WTC11 (cell line): ENCODE measurements around the gene CHST15. TPM values are rescaled to one million over a fixed set of nuclear protein-coding genes. Genes with fewer than 3 reads are reported as not detected.

Experiments used
- ATAC-seq: fragments of 200-7000 bp; cut with Tn5 transposase; 2 replicates; pipeline ENCODE4 v1.10.0; 2021; ENCODE audit warnings: mild to moderate bottlenecking, moderate library complexity
- CTCF ChIA-PET: fragments of 300-600 bp; sonication (Branson Sonifier 250); formaldehyde crosslinking; loops from one replicate; lab custom pipeline; 2021; ENCODE audit warnings: antibody characterized with exemption; lab: Charles Lee
- POLR2A ChIA-PET: fragments of 350-600 bp; sonication (Branson Sonifier 250); formaldehyde crosslinking; loops from one replicate; lab custom pipeline; 2021; ENCODE audit warnings: antibody characterized with exemption; lab: Charles Lee
- DNase-seq: peaks from one replicate; pipeline ENCODE4 v3.0.0; 2021; ENCODE audit warnings: low spot score
- H3K27ac Mint-ChIP-seq: 2 replicates; pipeline ENCODE4 v1.8.0; 2021; ENCODE audit warnings: mixed read lengths
- H3K27me3 Mint-ChIP-seq: 2 replicates; pipeline ENCODE4 v1.8.0; 2021; ENCODE audit warnings: low read depth, mild to moderate bottlenecking, moderate library complexity, mixed read lengths
- H3K36me3 Mint-ChIP-seq: 2 replicates; pipeline ENCODE4 v1.8.0; 2021; ENCODE audit warnings: mixed read lengths
- H3K4me1 Mint-ChIP-seq: 2 replicates; pipeline ENCODE4 v1.8.0; 2022; ENCODE audit warnings: mixed read lengths
- H3K4me3 Mint-ChIP-seq: 2 replicates; pipeline ENCODE4 v1.8.0; 2021; ENCODE audit warnings: mild to moderate bottlenecking, moderate library complexity, mixed read lengths
- H3K9me3 Mint-ChIP-seq: 2 replicates; pipeline ENCODE4 v1.8.0; 2021; ENCODE audit warnings: mixed read lengths
- ATF6 ChIP-seq: sonication (generic); formaldehyde crosslinking; IDR thresholded peaks from 2 replicates; pipeline ENCODE4 v1.8.1; 2023; ENCODE audit warnings: mild to moderate bottlenecking, missing genetic modification reagents
- CDX4 ChIP-seq: fragments of 250-450 bp; sonication (Bioruptor Pico); IDR thresholded peaks from 2 replicates; pipeline ENCODE4 v1.9.0; 2021; ENCODE audit warnings: moderate library complexity, mild to moderate bottlenecking, inconsistent platforms, borderline replicate concordance
- FOXP4 ChIP-seq: sonication (generic); formaldehyde crosslinking; IDR thresholded peaks from 2 replicates; pipeline ENCODE4 v1.8.0; 2022; ENCODE audit warnings: mild to moderate bottlenecking, missing genetic modification reagents
- KAT7 ChIP-seq: sonication (generic); formaldehyde crosslinking; IDR thresholded peaks from 2 replicates; pipeline ENCODE4 v1.8.1; 2023; ENCODE audit warnings: missing genetic modification reagents, mild to moderate bottlenecking, borderline replicate concordance
- NFE2L1 ChIP-seq: sonication (generic); formaldehyde crosslinking; IDR thresholded peaks from 2 replicates; pipeline ENCODE4 v1.8.1; 2023; ENCODE audit warnings: missing genetic modification reagents
- PREB ChIP-seq: sonication (generic); formaldehyde crosslinking; IDR thresholded peaks from 2 replicates; pipeline ENCODE4 v1.8.1; 2022; ENCODE audit warnings: mild to moderate bottlenecking, missing genetic modification reagents, moderate library complexity, borderline replicate concordance
- STAT6 ChIP-seq: sonication (generic); formaldehyde crosslinking; conservative IDR thresholded peaks from 2 replicates; pipeline ENCODE4 v1.8.1; 2023; ENCODE audit warnings: mild to moderate bottlenecking, low read depth, missing genetic modification reagents, moderate library complexity
- TEAD1 ChIP-seq: sonication (generic); formaldehyde crosslinking; IDR thresholded peaks from 2 replicates; pipeline ENCODE4 v1.8.0; 2022; ENCODE audit warnings: mild to moderate bottlenecking, missing genetic modification reagents
- USF1 ChIP-seq: sonication (generic); formaldehyde crosslinking; IDR thresholded peaks from 2 replicates; pipeline ENCODE4 v1.8.0; 2022; ENCODE audit warnings: mild to moderate bottlenecking, missing genetic modification reagents
- ZMAT4 ChIP-seq: fragments of 250-450 bp; sonication (Bioruptor Pico); IDR thresholded peaks from 2 replicates; pipeline ENCODE4 v1.9.0; 2021; ENCODE audit warnings: mild to moderate bottlenecking
- ZNF138 ChIP-seq: sonication (generic); formaldehyde crosslinking; conservative IDR thresholded peaks from 2 replicates; pipeline ENCODE4 v1.8.1; 2022; ENCODE audit warnings: mild to moderate bottlenecking, moderate library complexity, missing genetic modification reagents
- ZNF671 ChIP-seq: fragments of 250-450 bp; sonication (Bioruptor Pico); IDR thresholded peaks from 2 replicates; pipeline ENCODE4 v1.8.0; 2021; ENCODE audit warnings: mild to moderate bottlenecking
- total RNA-seq: library from RNA; stranded (reverse); gene quantifications from 3 replicates; pipeline ENCODE4 v1.2.3, GENCODE V29; 2021

CHST15 gene
- total RNA-seq, 1 experiment from 2014 or later = 10.7 TPM

GRCh38 chr10:124008187-124008586 is 85.2 kb downstream of the CHST15 start:
- H3K27ac Mint-ChIP-seq = no peak overlapping the region

More at GRCh38 chr10:124008187-124008586, 85.2 kb downstream of the CHST15 start:
- CTCF ChIA-PET = interaction anchor here (0.9 kb wide), 1 partner anchor 14 kb away, joined by 4 read pairs; no protein-coding TSS in a partner anchor
- no peaks in the 10 kb centered on the region for H3K27me3 Mint-ChIP-seq
- TF ChIP-seq ZMAT4 (CRISPR knock-in tag) (no peak), STAT6 (no peak), TEAD1 (CRISPR knock-in tag) (no peak), ZNF138 (CRISPR knock-in tag) (no peak), USF1 (CRISPR knock-in tag) (no peak), KAT7 (no peak), ATF6 (CRISPR knock-in tag) (no peak), PREB (CRISPR knock-in tag) (no peak), CDX4 (CRISPR knock-in tag) (no peak), NFE2L1 (CRISPR knock-in tag) (no peak), ZNF671 (no peak), FOXP4 (CRISPR knock-in tag) (no peak)
- TF ChIP-seq, all 79 proteins: peak for 0
- H3K9me3 Mint-ChIP-seq = no peaks in the 10 kb centered on the region; the same call in 1 of the 2 replicates
- no peak for ATAC-seq
- POLR2A ChIA-PET = no interaction called here
- no peak for DNase-seq
- H3K36me3 Mint-ChIP-seq = peaks cover 23% of the 10 kb centered on the region
- peaks cover 20% of the 10 kb centered on the region for H3K4me1 Mint-ChIP-seq
- no peak overlapping the region for H3K4me3 Mint-ChIP-seq
